GM19043 (cell line): ENCODE measurements around the gene PHLPP1.
"Not testable (repeated sequence)": the region's sequence is repeated elsewhere in the genome, so short reads cannot be mapped to it uniquely, and the experiment has no call there.

ENCODE experiments used
- ATAC-seq: cut with Tn5 transposase; IDR thresholded peaks from one replicate; pipeline ENCODE4 v1.9.1; 2021; ENCODE audit warnings: low read depth; ENCODE audit not compliant: unreplicated experiment

PHLPP1 gene

GRCh38 chr18:62740650-62741049 is 25.3 kb downstream of the PHLPP1 start:
- not testable (repeated sequence) for ATAC-seq

GRCh38 chr18:62741118-62741566 is 25.8 kb downstream of the PHLPP1 start:
- ATAC-seq: no peak

GRCh38 chr18:62741584-62741983 is 26.2 kb downstream of the PHLPP1 start:
- ATAC-seq: no peak

- peak; percentile 80 for ATAC-seq
Measured at GRCh38 chr18:62744076-62744968, 29.0 kb downstream of the PHLPP1 start.

- ATAC-seq: no peak
Measured at GRCh38 chr18:62745089-62745751, 29.9 kb downstream of the PHLPP1 start.

- ATAC-seq: no peak
Measured at GRCh38 chr18:62749389-62749788, 34.0 kb downstream of the PHLPP1 start.

- no peak for ATAC-seq
Measured at GRCh38 chr18:62751341-62751821, 36.0 kb downstream of the PHLPP1 start.

GRCh38 chr18:62751977-62752376 is 36.6 kb downstream of the PHLPP1 start:
- ATAC-seq: no peak

DNA sequence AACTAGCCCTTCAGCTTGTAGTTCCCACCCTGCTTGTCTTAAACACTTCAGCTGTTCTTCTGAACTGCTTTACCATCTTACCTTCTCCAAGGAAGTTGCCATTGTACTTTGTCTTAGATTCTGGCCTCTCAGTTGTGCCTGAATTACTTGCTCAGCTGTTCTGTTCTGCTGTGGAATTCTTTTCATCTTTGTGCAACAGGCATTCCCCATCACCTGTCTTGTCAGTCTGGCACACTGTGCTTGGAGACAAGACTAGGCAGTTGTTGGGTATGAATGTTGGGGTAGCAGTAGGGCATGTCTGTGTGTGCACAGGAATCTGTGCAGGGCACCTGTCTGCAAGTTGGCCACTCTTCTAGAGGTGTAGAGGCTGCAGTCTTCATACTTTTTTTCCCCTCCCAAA is 38.7 kb downstream of the PHLPP1 start:
- no peak for ATAC-seq

GRCh38 chr18:62755454-62755853 is 40.1 kb downstream of the PHLPP1 start:
- no peak for ATAC-seq

GRCh38 chr18:62755946-62756345 is 40.6 kb downstream of the PHLPP1 start:
- ATAC-seq: no peak

- ATAC-seq: no peak
Measured at GRCh38 chr18:62757399-62758010, 42.2 kb downstream of the PHLPP1 start.

DNA sequence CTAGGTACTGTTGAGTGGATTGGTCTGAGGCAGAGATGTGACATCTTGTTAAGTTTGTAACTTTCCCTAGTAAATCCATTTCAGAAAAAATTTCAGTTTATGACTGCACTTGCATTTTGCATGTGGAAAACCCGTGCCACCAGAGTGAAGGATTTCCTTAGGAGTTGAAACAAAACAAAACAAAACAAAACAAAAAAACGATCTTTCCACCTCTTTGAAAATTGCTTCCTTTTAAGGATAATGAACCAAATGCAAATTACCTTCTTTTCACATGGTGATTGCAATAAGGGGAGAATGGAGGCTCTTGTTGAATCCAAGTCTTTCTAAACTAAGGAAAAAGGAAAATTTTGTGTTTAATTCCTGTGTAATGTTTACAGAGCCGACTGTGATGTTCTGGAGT is 43.2 kb downstream of the PHLPP1 start:
- ATAC-seq: no peak

DNA sequence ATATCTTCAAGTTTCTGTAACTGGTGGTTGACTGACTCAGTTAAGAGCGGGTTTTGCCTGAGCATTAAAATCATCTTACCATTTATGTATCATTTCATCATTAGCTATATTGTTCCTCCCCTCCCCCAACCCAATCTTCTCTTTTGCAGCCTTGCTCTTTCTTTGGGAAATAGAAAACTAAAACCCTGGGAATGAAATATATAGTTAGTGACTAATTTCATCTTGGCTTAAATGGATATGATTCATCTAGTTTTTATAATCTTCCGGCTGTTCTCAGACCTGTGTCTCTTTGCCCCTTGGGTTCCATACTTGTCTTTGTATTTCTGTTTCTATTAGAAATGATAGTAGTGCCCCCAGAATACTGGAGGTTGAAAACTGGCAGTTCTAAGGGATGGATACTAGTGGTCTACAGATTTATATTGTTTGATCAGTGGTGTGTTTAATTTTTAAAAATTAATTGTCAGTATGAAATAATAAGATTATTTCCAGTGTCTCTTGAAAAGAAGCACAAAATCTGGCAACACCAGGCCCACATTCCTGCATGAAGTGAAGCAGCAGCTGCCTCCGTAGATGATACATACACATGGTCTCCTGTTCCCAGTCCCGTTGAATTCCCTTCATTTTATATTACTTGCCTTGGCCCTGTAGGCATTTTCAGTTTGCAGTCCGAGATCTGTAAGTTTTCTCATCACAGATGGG is 44.5 kb downstream of the PHLPP1 start:
- no peak for ATAC-seq

GRCh38 chr18:62760403-62760734 is 45.0 kb downstream of the PHLPP1 start:
- ATAC-seq: no peak

GRCh38 chr18:62763101-62763521 is 47.8 kb downstream of the PHLPP1 start:
- no peak for ATAC-seq

DNA sequence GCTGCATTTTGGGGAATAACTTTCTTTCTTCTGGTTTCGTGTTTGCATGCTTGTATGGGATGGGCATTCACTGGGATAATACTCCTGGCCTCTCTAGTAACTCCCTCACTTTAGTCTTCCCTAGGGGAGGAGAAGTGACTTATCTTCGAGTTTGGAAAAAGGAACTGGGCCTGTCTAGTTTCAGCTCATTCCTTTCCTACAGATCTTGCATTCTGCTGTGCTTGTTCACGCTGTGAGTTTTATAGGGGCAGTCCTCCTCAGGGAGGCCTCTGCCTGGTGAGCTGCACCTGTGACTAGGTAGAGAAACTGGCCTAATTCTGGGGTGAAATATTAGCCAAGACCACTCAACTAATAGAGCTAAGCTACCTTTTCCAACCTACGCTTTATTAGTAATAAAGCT is 50.9 kb downstream of the PHLPP1 start:
- ATAC-seq: no peak

DNA sequence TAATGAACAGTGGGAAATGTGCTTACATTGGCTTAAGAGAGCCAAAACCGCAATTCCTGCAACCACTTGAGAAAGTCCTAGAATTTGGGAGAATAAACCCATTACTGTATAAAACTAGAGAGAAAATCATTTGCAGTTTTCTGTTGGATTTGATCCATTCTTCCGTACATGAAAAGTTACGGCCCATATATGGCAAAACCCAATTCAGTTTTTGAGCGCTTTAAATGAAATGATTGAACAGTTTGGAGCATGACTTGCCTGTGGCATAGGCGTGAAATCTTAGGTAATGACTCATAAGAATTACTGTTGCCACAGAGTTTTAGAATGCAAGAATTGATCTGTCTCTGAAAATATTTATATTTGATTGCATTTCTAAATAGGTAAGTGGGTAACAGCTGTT is 52.0 kb downstream of the PHLPP1 start:
- no peak for ATAC-seq

GRCh38 chr18:62767836-62768557 is 52.7 kb downstream of the PHLPP1 start:
- no peak for ATAC-seq

DNA sequence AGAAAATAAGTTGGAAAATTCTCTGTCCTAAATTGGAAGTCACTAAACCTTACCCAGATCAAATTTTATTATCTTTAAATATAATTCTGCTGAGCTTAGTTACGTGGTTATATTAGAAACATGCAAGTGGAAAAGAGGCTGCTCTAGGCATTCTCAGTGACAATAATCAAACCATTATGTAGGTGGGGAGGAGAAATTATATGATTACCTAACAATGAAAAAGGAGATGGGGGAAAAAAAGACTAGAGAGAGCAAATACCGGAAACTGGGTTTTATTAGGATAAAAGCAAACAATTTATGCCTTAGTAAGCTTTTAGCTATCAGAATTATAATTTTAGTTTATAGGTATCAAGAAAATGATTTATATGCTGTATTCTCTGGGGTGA is 53.2 kb downstream of the PHLPP1 start:
- ATAC-seq: no peak
